HUES48 (cell line): ENCODE measurements around the gene FAM161A.
"Not testable (repeated sequence)": the region's sequence is repeated elsewhere in the genome, so short reads cannot be mapped to it uniquely, and the experiment has no call there.

Experiments used
- H3K27ac ChIP-seq: one replicate; pipeline ENCODE4 v1.7.0; 2013; ENCODE audit warnings: low read depth, low read length, inconsistent platforms
- H3K27me3 ChIP-seq: 2 replicates; pipeline ENCODE4 v1.6.1; 2013; ENCODE audit warnings: mild to moderate bottlenecking, low read length; ENCODE audit not compliant: control insufficient read depth, insufficient read depth
- H3K36me3 ChIP-seq: 2 replicates; pipeline ENCODE4 v1.6.1; 2013; ENCODE audit warnings: low read length; ENCODE audit not compliant: control insufficient read depth, insufficient read depth
- H3K4me1 ChIP-seq: 2 replicates; pipeline ENCODE4 v1.6.1; 2013; ENCODE audit warnings: mild to moderate bottlenecking, low read length; ENCODE audit not compliant: control insufficient read depth, insufficient read depth
- H3K4me3 ChIP-seq: 2 replicates; pipeline ENCODE4 v1.5.1; 2013; ENCODE audit warnings: mild to moderate bottlenecking, low read depth, low read length
- H3K9ac ChIP-seq: 2 replicates; pipeline ENCODE4 v1.6.1; 2013; ENCODE audit warnings: mild to moderate bottlenecking, low read depth, low read length, moderate library complexity
- H3K9me3 ChIP-seq: 2 replicates; pipeline ENCODE4 v1.6.1; 2013; ENCODE audit warnings: low read length; ENCODE audit not compliant: control insufficient read depth, insufficient read depth

Gene FAM161A

DNA sequence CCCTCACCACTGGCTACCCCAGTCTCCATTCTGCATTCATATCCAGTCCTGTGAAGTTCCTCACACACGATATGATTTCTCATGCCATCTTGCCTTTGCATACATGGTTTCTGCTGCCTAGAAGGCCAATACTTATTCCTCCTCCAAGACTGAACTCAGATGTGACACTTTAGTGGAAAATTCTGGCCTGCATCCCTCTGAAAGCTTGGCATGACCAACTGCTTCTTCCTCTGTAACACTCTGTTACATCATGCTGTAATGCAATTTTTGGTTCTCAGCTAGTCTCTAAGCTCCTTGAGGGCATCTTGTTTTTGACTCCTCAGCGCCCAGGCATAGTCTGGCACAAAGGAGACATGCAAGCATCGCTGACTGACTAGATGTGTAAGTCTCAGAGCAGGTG lies 12.6 kb downstream of the FAM161A start:
- H3K9ac ChIP-seq: no peak overlapping the region
- peaks cover 43% of the 10 kb centered on the region for H3K36me3 ChIP-seq
- no peaks in the 10 kb centered on the region for H3K27me3 ChIP-seq
- H3K9me3 ChIP-seq: no peaks in the 10 kb centered on the region
- H3K4me1 ChIP-seq: no peaks in the 10 kb centered on the region
- H3K4me3 ChIP-seq: no peak overlapping the region
- no peak overlapping the region for H3K27ac ChIP-seq

DNA sequence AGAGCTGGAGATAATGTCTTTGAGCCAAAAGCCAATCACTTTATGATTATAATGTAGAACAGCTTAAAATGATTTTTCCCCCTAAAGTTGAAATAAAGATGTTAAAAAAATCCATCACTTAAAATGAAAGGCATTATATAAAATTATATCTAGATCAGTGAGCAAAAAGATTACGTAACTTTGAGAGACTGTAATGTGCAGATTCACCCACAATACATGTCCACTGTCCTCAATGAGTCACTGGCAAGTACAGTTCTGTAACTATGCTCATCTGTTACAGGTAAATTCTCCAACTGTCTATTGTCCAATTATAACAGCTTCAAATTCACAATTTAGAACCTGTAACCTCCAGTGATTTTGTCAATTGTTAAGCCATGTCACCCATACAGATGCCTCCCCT lies 19.0 kb downstream of the FAM161A start:
- no peak overlapping the region for H3K4me3 ChIP-seq
- no peaks in the 10 kb centered on the region for H3K9me3 ChIP-seq
- no peak overlapping the region for H3K27ac ChIP-seq
- H3K4me1 ChIP-seq: no peaks in the 10 kb centered on the region
- H3K27me3 ChIP-seq: no peaks in the 10 kb centered on the region
- H3K36me3 ChIP-seq: peaks cover 48% of the 10 kb centered on the region
- H3K9ac ChIP-seq: no peak overlapping the region

DNA sequence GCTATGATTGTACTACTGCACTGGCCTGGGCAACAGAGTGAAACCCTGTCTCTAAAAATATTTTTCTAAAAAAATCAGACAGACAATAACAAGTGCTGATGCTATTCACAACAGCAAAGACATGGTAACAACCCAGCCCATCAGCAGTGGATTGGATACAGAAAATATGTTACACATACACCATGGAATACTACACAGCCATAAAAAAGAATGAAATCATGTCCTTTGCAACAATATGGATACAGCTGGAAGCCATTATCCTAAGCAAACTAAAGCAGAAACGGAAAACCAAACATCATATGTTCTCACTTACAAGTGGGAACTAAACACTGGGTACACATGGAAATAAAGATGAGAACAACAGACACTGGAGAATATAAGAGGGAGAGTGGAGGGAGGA lies 19.9 kb downstream of the FAM161A start:
- H3K36me3 ChIP-seq: peaks cover 39% of the 10 kb centered on the region
- H3K9ac ChIP-seq: no peak overlapping the region
- H3K27ac ChIP-seq: no peak overlapping the region
- H3K4me1 ChIP-seq: no peaks in the 10 kb centered on the region
- no peaks in the 10 kb centered on the region for H3K27me3 ChIP-seq
- H3K4me3 ChIP-seq: no peak overlapping the region
- no peaks in the 10 kb centered on the region for H3K9me3 ChIP-seq

DNA sequence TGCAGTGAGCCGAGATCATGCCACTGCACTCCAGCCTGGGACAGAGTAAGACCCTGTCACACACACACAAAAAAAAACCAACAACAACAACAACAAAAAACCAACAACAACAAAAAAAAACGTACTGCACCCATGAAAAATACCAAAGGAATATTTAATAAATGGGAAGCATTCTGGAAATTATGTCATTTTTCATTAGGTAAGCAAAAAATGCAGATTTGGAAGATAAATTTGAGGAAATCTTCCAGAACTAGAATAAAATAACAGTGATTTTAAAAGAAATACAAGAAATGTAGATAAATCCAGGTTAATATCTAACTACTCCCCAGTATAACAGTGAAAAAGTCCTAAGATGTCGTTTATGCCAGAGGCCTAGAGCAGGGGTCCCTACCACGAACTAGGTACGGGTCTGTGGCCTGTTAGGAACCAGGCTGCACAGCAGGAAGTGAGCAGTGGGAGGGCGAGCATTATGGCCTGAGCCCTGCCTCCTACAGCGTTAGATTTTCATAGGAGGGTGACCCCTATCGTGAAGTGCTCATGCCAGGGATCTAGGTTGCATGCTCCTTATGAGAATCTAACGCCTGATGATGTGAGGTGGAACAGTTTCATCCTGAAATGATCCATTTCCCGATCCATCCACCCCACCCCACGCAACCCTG lies 21.5 kb downstream of the FAM161A start:
- H3K27me3 ChIP-seq: no peaks in the 10 kb centered on the region
- H3K27ac ChIP-seq: no peak overlapping the region
- no peaks in the 10 kb centered on the region for H3K4me1 ChIP-seq
- H3K36me3 ChIP-seq: peaks cover 28% of the 10 kb centered on the region
- H3K9me3 ChIP-seq: no peaks in the 10 kb centered on the region
- no peak overlapping the region for H3K9ac ChIP-seq
- H3K4me3 ChIP-seq: no peak overlapping the region

DNA sequence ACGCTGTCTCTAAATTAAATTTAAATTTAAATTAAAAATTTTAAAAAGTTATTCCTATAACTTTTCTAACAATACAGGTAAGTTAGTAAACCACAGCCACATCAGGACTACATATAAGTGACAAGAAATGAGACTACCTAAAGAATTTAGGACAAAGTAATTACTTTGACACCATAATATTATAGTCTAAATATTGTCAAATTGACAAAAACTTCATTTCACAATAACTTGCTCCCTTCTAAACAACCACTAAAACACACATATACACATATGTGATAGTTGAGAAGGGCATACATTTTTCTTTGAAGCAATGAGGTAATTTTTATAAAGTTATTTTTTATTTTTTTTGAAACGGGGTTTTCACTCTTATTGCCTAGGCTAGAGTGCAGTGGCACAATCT lies 31.6 kb downstream of the FAM161A start:
- Histone ChIP-seq H3K4me3 (no peak overlapping the region), H3K27me3 (no peaks in the 10 kb centered on the region), H3K9ac (no peak overlapping the region), H3K27ac (no peak overlapping the region), H3K4me1 (no peaks in the 10 kb centered on the region), H3K9me3 (no peaks in the 10 kb centered on the region), H3K36me3 (peaks cover 6% of the 10 kb centered on the region; the same call in 1 of the 2 replicates)

DNA sequence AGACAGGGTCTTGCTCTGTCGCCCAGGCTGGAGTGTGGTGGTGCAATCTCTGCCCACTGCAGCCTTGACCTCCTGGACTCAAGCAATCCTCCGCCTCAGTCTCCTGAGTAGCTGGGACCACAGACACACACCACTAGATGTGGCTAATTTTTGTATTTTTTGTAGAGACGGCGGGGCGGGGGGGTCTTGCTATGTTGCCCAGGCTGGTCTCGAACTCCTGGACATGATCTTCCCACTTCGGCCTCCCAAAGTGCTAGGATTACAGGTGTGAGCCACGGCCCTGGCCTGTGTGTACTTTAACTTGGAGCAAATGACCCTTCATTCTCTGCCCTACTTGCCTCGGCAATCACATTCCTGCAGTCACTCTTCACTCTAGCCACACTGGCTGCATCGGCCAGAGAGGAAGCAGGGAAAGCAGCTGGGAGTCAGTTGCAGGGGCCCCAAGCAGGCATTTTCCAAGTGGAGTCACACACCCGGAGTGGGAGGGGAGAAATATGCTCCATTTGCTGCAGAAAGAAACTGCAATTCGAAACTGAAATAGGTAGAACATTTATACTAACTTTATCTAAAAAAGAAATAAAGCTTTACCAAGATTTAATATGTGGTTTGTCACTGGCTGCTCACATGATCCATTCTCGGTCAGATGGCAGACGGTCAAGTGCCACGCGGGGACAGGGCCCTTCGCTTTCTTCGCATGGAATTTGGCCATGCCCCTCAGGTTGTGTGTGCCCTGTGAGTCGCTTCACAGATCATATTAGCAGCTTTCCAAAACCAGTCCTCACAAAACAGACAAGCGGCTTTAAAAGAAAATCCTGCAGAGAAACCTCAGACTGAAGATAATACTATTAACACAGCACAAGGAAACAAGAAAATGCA lies 37.1 kb downstream of the FAM161A start:
- no peak overlapping the region for H3K4me3 ChIP-seq
- H3K4me1 ChIP-seq: no peaks in the 10 kb centered on the region
- no peak overlapping the region for H3K9ac ChIP-seq
- H3K27me3 ChIP-seq: no peaks in the 10 kb centered on the region
- no peaks in the 10 kb centered on the region for H3K36me3 ChIP-seq
- H3K9me3 ChIP-seq: no peaks in the 10 kb centered on the region
- H3K27ac ChIP-seq: no peak overlapping the region

DNA sequence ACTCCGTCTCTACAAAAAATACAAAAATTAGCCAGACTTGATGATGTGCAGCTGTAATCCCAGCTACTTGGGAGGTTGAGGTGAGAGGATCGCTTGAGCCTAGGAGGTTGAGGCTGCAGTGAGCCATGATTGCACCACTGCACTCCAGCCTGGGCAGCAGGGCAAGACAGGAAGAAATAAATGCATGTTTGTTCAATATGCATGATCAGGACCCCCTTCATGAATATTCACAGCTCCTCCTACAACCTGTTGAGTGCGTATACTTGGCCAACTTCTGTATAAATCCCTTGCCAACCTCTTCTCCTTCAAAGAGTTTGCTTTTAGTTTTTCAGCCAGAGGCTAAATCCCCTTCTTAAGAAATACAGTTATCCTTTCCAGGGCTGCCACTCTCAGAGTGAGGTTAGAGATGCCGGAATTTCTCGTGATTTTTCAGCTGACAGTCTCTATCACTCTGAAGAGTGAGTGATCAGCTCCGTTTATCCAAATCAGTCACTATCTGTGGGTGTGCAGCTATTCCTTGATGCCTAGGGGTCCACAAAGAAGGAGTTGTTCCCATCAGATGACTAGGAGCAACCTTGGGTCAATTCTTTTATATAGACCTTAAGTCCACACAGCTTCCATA lies 39.2 kb downstream of the FAM161A start:
- H3K4me3 ChIP-seq: no peak overlapping the region
- no peak overlapping the region for H3K27ac ChIP-seq
- H3K4me1 ChIP-seq: no peaks in the 10 kb centered on the region
- no peaks in the 10 kb centered on the region for H3K36me3 ChIP-seq
- H3K9ac ChIP-seq: no peak overlapping the region
- no peaks in the 10 kb centered on the region for H3K9me3 ChIP-seq
- H3K27me3 ChIP-seq: no peaks in the 10 kb centered on the region

DNA sequence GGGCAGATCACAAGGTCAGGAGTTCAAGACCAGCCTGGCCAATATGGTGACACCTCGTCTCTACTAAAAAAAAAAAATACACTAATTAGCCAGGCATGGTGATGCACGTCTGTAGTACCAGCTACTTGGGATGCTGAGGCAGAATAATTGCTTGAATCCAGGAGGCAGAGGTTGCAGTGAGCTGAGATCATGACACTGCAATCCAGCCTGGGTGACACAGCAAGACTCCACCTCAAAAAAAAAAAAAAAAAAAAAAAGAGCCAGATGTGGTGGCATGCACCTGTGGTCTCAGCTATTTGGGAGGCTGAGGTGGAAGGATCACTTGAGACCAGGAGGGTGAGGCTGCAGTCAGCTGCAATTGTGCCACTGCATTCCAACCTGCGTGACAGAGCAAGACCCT lies 40.5 kb downstream of the FAM161A start:
- not testable (repeated sequence) for H3K36me3 ChIP-seq, H3K4me1 ChIP-seq, H3K27ac ChIP-seq, H3K9ac ChIP-seq, H3K4me3 ChIP-seq, H3K27me3 ChIP-seq, H3K9me3 ChIP-seq

DNA sequence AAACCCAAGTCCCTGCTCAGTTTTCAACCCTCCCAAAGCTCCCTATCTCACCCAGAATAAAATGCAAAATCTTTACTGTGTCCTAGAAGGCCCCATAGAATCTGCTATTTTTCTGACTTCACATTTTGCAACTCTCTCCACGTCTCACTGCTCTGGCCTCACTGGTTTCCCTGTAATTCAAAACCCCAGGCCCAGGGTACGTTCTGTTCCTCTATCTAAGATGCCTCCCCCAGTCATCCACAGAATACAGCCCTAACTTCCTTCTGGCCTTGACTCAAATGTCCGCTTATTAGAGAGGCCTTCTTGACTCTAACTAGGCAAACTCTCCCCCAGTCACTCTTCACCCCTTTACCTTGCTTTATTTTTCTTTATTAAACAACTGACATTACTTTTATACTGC lies 42.0 kb downstream of the FAM161A start:
- no peaks in the 10 kb centered on the region for H3K36me3 ChIP-seq
- H3K4me3 ChIP-seq: no peak overlapping the region
- no peaks in the 10 kb centered on the region for H3K9me3 ChIP-seq
- H3K27ac ChIP-seq: no peak overlapping the region
- H3K9ac ChIP-seq: no peak overlapping the region
- no peaks in the 10 kb centered on the region for H3K27me3 ChIP-seq
- H3K4me1 ChIP-seq: no peaks in the 10 kb centered on the region

DNA sequence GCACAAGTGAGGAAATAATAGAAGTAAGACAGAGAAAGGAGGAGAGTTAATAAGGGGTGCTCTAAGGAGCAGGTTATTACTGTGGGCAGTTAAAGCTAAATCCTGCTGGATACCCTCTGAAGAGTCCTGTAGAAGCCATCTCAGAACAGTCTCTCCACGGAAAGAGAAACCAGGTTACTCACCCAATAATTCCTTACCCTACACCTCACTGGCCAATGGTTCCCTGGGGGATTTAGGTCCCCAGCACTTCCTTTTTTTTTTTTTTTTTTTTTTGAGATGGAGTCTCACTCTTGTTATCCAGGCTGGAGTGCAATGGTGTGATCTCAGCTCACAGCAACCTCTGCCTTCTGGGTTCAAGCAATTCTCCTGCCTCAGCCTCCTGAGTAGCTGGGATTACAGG lies 43.7 kb downstream of the FAM161A start:
- not testable (repeated sequence) for H3K4me3 ChIP-seq, H3K27ac ChIP-seq, H3K9ac ChIP-seq, H3K9me3 ChIP-seq, H3K36me3 ChIP-seq, H3K4me1 ChIP-seq, H3K27me3 ChIP-seq

DNA sequence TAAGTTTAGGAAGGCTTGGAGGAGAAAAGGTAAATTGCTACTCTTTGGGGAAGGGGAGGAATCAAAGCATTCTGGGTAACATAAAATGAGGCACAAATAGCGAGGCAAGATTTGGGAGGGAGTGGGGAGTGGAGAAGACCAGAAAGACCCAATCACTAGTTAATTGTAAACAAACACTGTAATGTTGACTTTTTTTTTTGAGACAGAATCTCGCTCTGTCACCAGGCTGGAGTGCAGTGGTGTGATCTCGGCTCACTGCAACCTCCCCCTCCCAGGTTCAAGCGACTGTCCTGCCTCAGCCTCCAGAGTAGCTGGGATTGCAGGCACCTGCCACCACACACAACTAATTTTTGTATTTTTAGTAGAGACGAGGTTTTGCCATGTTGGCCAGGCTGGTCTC lies 45.2 kb downstream of the FAM161A start:
- H3K4me1 ChIP-seq, H3K9ac ChIP-seq, H3K4me3 ChIP-seq: not testable (repeated sequence)

More for the DNA sequence above, 45.2 kb downstream of the FAM161A start:
- not testable (repeated sequence) for H3K27ac ChIP-seq, H3K27me3 ChIP-seq, H3K9me3 ChIP-seq, H3K36me3 ChIP-seq
